Body of pancreas (tissue), 4 donors: ENCODE results near the gene TRAK1. TPM values are rescaled to one million over a fixed set of nuclear protein-coding genes. Genes with fewer than 3 reads are reported as not detected.

ENCODE experiments used
- ATAC-seq: fragments of 150-250 bp; one replicate; pipeline ENCODE4 v1.9.1; 2016
- DNase-seq, 4 donors: peaks; one replicate each; pipeline ENCODE4 v3.0.0-alpha.2; 2019
- H3K27ac ChIP-seq, 4 donors: fragments of 200-600 bp; sonication (generic); 1 replicate in 3 of 4; 2 replicates in 1 of 4; pipeline versions ENCODE4 v1.5.1 to v1.6.1; 2016 to 2019; ENCODE audit warnings: mild to moderate bottlenecking in 1 of 4, mixed read lengths in 1 of 4, moderate library complexity in 1 of 4
- H3K27me3 ChIP-seq, 2 donors: fragments of 200-600 bp; sonication (generic); one replicate each; pipeline ENCODE4 v1.6.0; 2016; ENCODE audit warnings: mild to moderate bottlenecking in 1 of 2
- H3K36me3 ChIP-seq, 2 donors: fragments of 200-600 bp; sonication (generic); replicated peaks in 1 of 2; 2 replicates each; pipeline ENCODE4 v1.5.1; 2016; ENCODE audit warnings: low read depth in 2 of 2; ENCODE audit not compliant: insufficient read depth in 1 of 2
- H3K4me1 ChIP-seq: fragments of 200-600 bp; sonication (generic); one replicate; pipeline ENCODE4 v1.6.0; 2016
- H3K4me3 ChIP-seq, 2 donors: fragments of 200-600 bp; sonication (generic); 1 replicate in 1 of 2; 2 replicates in 1 of 2; pipeline ENCODE4 v1.5.1; 2016 to 2019
- H3K9me3 ChIP-seq, 3 donors: fragments of 200-600 bp; sonication (generic); 1 replicate in 2 of 3; 2 replicates in 1 of 3; pipeline ENCODE4 v1.5.1; 2016
- POLR2A ChIP-seq, 3 donors: fragments of 450-650 bp; IDR thresholded peaks; one replicate each; pipeline ENCODE4 v1.6.1; 2016; ENCODE audit warnings: antibody characterized with exemption in 3 of 3, mild to moderate bottlenecking in 2 of 3
- WGBS, 2 donors: methylation state at CpG; one replicate each; pipeline ENCODE4 v1.1.5; 2017; 5-methylcytosine and 5-hydroxymethylcytosine counted together
- intact Hi-C: fragments of 100-400 bp; cut with DNase I; formaldehyde crosslinking; loops from one replicate; pipeline ENCODE4 v1.15.1; 2023
- total RNA-seq, 2 donors: library from RNA; depleted of rRNA; stranded (reverse); fragments of >200 nt; gene quantifications; one replicate each; pipeline ENCODE4 v1.1.0, GENCODE V29; 2016
- TF ChIP-seq, protein P1 (sequence below), 7 experiments: fragments of 450-650 bp in 4 of 7; fragments of 200-600 bp in 3 of 7; sonication (generic) in 3 of 7; IDR thresholded peaks; one replicate each; pipeline ENCODE4 v1.5.1; 2016 to 2019; ENCODE audit warnings: antibody characterized with exemption in 7 of 7

The TRAK1 gene
- total RNA-seq, 2 donors from 2014 or later = 17.1 to 24.1 TPM

DNA sequence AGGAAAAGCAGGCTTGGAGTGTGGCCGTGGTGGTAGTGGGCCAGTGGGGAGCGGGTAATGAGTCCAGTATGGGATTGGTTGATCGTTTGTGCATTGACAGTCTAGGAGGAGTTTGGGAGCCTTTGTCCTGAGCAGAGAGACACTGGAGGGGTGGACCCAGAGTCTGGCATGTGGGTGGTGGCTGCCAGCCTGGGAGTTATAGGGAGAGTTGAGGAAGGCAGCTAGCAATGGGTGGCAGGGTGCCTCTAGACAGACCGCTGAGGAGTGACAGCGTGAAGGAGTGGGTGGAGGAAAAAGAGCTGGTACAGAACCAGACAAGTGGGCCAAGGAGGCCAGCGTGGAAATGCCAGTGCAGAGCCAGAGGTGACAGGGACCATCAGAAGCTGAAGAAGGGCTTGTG, 176.7 kb downstream of the TRAK1 start:
- Histone ChIP-seq H3K4me3 (no peak overlapping the region), H3K36me3 (no peaks in the 10 kb centered on the region), H3K4me1 (peaks cover 15% of the 10 kb centered on the region), H3K27me3 (peaks cover 0 to 27% of the 10 kb centered on the region in 2 donors), H3K27ac (no peak overlapping the region), H3K9me3 (peaks cover 0 to 11% (median 0%) of the 10 kb centered on the region in 3 donors)
- intact Hi-C loops = no loop called here
- DNase-seq = no peak
- ATAC-seq = no peak
- WGBS, 2 donors = 73 to 75% methylated on average over 6 of the region's 6 CpGs
- TF ChIP-seq POLR2A (IDR thresholded peaks at IDR 0.05) = no peak
- TF ChIP-seq, protein P1, sequence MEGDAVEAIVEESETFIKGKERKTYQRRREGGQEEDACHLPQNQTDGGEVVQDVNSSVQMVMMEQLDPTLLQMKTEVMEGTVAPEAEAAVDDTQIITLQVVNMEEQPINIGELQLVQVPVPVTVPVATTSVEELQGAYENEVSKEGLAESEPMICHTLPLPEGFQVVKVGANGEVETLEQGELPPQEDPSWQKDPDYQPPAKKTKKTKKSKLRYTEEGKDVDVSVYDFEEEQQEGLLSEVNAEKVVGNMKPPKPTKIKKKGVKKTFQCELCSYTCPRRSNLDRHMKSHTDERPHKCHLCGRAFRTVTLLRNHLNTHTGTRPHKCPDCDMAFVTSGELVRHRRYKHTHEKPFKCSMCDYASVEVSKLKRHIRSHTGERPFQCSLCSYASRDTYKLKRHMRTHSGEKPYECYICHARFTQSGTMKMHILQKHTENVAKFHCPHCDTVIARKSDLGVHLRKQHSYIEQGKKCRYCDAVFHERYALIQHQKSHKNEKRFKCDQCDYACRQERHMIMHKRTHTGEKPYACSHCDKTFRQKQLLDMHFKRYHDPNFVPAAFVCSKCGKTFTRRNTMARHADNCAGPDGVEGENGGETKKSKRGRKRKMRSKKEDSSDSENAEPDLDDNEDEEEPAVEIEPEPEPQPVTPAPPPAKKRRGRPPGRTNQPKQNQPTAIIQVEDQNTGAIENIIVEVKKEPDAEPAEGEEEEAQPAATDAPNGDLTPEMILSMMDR (IDR thresholded peaks at IDR 0.05) = no peak

DNA sequence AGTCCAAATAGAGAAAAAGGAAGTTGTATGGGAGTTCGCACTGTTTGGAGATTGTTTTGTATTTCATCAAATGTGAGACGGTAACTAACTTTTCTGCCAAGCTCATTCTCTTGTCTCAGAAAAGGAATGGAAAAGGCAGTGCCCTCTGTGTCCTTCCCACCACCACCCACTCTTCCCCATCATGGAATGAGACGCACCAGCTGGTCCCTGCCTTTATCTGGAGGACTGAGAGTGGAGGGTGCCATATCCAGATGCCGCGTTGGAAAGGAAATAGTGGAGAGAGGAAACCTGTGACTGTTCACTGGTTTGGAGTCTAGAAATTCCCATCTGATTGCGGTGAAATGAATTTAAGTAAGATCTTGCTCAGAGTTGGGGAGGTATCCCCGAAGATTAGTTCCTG, 178.5 kb downstream of the TRAK1 start:
- Histone ChIP-seq H3K27me3 (peaks cover 0 to 13% of the 10 kb centered on the region in 2 donors), H3K9me3 (peaks cover 0 to 11% (median 0%) of the 10 kb centered on the region in 3 donors), H3K36me3 (no peaks in the 10 kb centered on the region), H3K27ac (no peak overlapping the region), H3K4me1 (peaks cover 4% of the 10 kb centered on the region), H3K4me3 (no peak overlapping the region)
- DNase-seq (no peak), ATAC-seq (no peak)
- intact Hi-C loops = no loop called here
- WGBS, 2 donors = 71 to 79% methylated on average over 7 of the region's 7 CpGs
- TF ChIP-seq, protein P1 (IDR thresholded peaks at IDR 0.05) = no peak
- no peak for TF ChIP-seq POLR2A (IDR thresholded peaks at IDR 0.05)

DNA sequence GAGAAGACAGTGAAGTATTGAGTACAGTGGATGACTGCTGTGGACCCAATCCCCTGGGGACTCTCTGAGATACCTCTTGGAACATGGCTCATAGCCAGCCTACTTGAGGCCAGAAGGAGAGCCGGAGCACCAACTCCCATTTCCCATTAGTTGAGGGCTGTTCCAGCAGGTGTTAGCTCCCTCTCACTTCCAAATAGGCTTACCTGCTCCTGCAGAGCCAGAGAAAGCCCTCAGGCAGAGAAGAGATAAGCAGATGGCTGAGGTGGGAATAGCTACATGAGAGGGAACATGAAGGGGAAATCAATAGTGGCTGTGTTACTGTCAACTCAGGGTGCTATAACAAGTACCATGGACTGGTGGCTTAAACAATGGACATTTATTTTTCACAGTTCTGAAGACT, 179.4 kb downstream of the TRAK1 start:
- Histone ChIP-seq H3K4me3 (no peak overlapping the region), H3K27ac (no peak overlapping the region), H3K4me1 (no peaks in the 10 kb centered on the region), H3K36me3 (no peaks in the 10 kb centered on the region), H3K27me3 (peaks cover 0 to 4% of the 10 kb centered on the region in 2 donors), H3K9me3 (peaks cover 0 to 11% (median 0%) of the 10 kb centered on the region in 3 donors)
- 13 to 27% methylated on average over 1 of the region's 1 CpG for whole genome bisulfite sequencing, 2 donors
- ATAC-seq (no peak), DNase-seq (no peak)
- intact Hi-C loops = no loop called here
- TF ChIP-seq, protein P1 (IDR thresholded peaks at IDR 0.05) = no peak
- no peak for TF ChIP-seq POLR2A (IDR thresholded peaks at IDR 0.05)

GRCh38 chr3:42271786-42272185, 180.6 kb downstream of the TRAK1 start:
- H3K27me3 ChIP-seq = no peaks in the 10 kb centered on the region
- H3K27ac ChIP-seq = no peak overlapping the region
- ATAC-seq (no peak), DNase-seq (no peak)
- no peaks in the 10 kb centered on the region for H3K36me3 ChIP-seq
- TF ChIP-seq, protein P1 (IDR thresholded peaks at IDR 0.05) = no peak
- TF ChIP-seq POLR2A (IDR thresholded peaks at IDR 0.05) = no peak
- H3K9me3 ChIP-seq = peaks cover 0 to 11% (median 0%) of the 10 kb centered on the region in 3 donors
- H3K4me1 ChIP-seq = no peaks in the 10 kb centered on the region
- H3K4me3 ChIP-seq = no peak overlapping the region
- intact Hi-C loops = no loop called here

- Histone ChIP-seq H3K4me1 (no peaks in the 10 kb centered on the region), H3K4me3 (no peak overlapping the region), H3K36me3 (no peaks in the 10 kb centered on the region), H3K27ac (no peak overlapping the region), H3K27me3 (no peaks in the 10 kb centered on the region), H3K9me3 (peaks cover 0 to 11% (median 0%) of the 10 kb centered on the region in 3 donors)
- WGBS, 2 donors = 33 to 58% methylated on average over 2 of the region's 2 CpGs
- no peak for ATAC-seq
- TF ChIP-seq, protein P1 (IDR thresholded peaks at IDR 0.05) = no peak
- no peak for TF ChIP-seq POLR2A (IDR thresholded peaks at IDR 0.05)
- no peak for DNase-seq
- intact Hi-C loops = no loop called here
Observed at GRCh38 chr3:42273361-42273760, 182.2 kb downstream of the TRAK1 start.
